GM18511 (cell line): ENCODE data around the gene LSM14B.

Experiments
- ATAC-seq: cut with Tn5 transposase; IDR thresholded peaks from one replicate; pipeline ENCODE4 v1.9.1; 2021; ENCODE audit warnings: mild to moderate bottlenecking, moderate library complexity; ENCODE audit not compliant: unreplicated experiment

The LSM14B gene

GRCh38 chr20:62131560-62132320 lies 9.5 kb downstream of the LSM14B start:
- ATAC-seq: no peak

DNA sequence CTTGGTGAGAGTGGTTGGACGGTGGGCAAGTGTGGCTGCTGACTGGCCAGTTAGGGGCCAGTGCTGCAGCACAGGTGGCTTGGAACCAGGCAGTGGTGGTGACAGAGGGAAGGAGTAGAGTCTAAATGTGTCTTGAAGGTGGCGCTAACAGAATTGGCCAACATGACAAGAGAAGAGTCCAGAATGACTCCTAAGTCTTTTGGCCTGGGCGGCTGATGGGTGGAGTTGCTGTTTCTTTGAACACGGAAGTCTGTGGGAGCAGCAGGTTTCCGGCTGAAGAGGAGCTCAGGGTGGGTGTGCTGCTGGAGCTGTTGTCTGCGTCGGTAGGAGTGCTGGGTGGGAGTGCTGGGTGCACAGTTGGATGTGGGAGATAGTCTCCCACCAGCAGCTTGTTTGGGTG lies 10.1 kb downstream of the LSM14B start:
- no peak for ATAC-seq

GRCh38 chr20:62133051-62133845 lies 11.0 kb downstream of the LSM14B start:
- ATAC-seq: no peak

DNA sequence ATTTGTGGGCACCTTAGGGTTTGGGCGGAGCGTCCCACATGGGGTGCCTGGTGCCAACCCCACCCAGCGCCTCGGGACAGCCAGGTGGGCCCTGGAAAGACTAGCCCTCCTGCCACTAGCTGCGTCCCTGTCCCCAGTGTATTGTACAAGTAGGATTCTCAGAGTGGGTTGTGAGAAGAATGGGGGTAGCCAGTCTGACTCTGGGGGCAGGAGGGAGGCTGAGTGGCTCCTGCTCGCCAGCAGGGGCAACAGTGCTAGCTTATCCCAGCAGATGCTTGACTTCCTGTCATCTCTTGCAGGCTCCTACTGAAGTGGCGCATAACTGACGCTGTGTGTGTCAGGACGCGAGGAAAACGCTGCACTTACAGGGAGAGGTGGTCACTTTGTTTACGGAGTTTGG lies 11.6 kb downstream of the LSM14B start:
- ATAC-seq: no peak

DNA sequence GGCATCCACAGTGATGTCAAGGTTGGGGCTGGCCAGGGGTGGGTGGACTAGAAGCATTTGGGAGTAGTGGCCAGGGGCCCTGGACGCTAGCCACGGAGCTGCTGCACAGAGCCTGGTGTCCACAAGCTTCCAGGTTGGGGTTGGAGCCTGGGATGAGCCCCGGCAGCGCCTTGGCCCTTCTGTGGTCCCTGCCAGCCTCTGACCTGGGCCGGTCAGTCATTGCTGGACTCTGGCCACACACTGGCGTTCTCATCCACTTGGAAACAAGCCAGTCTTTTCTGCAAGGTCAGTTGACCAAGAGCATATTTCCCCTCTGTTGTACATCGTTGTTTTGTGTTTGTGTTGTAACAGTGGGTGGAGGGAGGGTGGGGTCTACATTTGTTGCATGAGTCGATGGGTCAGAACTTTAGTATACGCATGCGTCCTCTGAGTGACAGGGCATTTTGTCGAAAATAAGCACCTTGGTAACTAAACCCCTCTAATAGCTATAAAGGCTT lies 12.5 kb downstream of the LSM14B start:
- ATAC-seq: no peak

GRCh38 chr20:62135573-62136266 lies 13.4 kb downstream of the LSM14B start:
- no peak for ATAC-seq

DNA sequence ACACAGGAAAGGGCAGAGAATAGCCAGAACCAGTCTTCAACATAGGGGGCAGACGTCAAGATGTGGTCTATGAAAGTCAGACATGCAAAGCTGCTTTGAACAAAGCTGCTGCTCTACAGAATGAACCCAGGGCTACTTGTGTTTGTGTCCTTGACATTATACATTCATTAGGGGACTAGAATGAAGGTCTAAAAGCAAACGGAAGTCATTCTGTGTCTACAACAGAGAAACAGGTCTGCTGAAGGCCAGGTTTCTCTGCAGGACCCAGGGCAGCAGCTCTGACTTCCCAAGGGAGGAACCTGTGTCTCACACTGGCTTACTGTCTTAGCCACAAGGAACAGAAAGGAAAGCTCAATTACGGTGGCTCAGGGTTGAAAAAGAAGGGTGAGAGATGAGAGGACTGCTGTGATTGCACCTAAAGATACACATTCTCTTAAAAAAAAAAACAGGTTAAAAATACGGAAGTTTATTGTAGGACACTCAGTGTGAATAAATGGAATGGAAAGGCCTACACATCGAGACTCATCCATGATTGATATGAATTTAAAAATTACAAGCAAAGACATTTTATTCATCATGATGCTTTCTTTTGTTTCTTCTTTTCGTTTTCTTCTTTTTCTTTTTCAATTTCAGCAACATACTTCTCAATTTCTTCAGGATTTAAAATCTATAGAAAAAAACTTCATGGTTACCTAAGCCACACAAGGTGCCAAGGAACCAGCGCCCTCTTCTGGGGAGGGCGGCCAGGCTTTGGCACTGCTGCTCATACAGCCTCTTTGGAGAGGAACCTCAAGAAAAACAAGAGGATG lies 14.2 kb downstream of the LSM14B start:
- ATAC-seq: no peak

DNA sequence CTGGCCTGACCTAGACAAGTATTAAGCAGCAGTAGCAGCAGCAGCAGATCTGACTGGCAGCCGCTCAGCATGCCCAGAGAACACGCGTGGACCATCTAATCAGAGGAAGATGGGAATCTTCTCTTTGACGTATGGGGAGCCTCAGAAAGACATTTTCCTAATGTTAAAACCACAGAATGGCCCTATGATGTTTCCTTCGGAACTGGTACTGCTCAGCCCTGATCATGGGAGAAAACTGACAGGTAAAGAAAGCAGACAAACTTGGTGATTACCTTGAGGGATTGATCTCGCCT lies 14.8 kb downstream of the LSM14B start:
- no peak for ATAC-seq

DNA sequence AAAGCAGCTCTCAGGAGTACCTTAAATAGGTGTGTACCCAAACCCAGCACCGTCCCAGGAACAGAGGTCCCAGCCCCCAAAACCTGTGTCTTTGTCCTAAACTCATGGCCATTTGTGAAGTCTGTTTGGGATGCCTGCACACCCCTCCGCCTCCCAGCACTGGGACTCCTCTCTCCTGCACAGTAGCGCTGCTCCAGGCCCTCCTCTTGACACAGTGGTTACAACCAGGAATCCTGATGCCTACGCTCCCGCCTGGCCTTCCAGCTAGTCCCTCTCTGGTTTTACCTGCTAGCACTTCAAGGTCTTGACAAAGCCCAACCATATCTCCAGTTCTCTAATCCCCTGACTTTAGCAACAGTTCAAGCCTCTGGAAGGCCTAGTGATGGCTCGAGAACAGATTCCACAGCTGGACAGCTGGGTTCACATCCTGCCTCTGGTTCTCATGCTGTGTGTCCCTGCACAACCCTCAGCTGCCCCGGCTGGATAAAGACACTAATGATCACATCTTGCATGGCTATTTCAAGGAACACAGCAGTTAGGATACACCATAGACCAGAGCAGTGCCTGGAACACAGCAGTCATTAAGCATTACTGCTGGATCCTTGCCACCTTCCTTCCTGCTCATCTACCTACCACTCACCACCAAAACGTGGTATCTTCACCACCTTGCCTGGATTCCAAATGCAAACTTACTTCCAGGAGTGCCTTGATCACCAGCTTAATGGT lies 15.4 kb downstream of the LSM14B start:
- no peak for ATAC-seq

DNA sequence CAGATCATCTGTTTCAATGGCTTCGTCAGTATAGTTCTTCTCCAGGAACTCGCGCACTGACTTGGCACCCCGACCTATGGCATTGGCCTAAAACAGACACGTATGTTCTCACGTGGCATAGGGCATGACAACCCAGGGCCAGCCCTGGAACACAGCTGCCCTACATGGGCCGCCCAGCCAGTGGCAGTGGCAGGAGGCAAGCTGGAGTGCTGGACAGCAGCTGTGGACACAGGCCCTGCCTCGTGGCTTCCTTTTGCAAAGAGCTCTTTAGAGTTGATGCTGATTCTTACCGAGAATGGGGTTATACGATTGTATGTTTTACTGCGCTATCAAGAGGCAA lies 15.9 kb downstream of the LSM14B start:
- ATAC-seq: no peak

DNA sequence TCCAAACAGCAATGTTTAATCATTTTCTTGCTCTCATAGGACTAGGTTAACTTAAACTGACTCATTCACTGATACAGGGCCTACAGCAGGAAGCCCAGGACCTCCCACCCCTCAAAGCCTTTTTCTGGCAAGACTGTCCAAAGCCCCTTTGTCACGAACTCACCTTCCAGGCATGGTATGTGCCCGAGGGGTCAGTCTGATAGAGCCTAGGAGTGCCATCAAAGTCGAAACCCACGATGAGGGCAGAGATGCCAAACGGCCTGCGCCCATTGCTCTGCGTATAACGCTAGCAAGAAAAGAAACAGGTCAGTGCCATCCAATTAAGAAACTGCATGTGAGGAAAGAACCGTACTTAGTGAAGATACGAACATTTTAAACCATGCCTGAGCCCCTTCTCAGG lies 16.6 kb downstream of the LSM14B start:
- ATAC-seq: no peak

GRCh38 chr20:62139636-62140035 lies 17.4 kb downstream of the LSM14B start:
- ATAC-seq: no peak

- ATAC-seq: no peak
Observed at GRCh38 chr20:62141043-62141396, 18.7 kb downstream of the LSM14B start.

GRCh38 chr20:62141397-62142251 lies 19.3 kb downstream of the LSM14B start:
- ATAC-seq: no peak

GRCh38 chr20:62142252-62143080 lies 20.2 kb downstream of the LSM14B start:
- peak; percentile 25 for ATAC-seq

DNA sequence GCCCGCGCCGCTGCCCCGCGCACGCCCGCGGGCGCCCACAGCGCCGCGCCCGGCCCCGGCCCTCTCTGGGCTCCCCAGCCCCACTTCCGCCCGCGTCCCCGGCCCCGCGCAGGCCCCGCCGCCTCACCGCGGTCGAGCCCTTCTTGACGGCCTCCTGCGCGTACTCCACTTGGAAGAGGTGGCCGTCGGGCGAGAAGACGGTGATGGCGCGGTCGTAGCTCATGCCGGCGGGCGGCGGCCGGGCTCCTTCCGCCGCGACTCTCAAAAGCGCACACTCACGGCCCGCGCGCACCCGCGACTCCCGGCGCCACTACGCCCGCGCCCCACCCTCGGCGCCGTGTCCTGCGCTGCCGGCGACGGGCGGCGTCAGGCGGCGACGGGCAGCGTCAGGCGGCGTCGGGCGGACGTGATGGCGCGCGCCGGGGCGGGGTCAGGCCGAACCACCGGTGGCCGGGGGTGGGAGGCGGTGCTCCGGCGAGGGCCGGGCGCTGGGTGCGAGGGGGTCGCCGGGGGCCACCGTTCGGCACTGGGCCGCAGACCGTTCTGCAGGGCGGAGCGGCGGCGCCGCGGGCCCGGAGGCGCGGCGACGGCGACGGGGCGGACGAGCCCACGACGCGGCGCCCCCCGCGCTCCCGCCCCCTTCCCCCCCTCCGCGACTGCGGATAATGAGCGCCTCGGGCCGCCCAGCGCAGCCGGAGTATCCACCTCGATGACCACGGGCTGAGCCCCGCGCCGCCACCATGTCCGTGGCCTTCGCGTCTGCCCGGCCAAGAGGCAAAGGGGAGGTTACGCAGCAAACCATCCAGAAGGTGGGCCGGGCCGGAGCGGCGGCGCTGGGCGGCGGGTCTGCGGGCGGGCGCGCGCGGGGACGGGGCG lies 21.0 kb downstream of the LSM14B start, which contains the start of the genes PSMA7 and SS18L1:
TSS of gene PSMA7 (minus strand) at position 314 of the 876 bp plus-strand sequence. CDS start at position 223, 91 bp downstream.
TSS of gene SS18L1 (plus strand) at position 689 of the 876 bp plus-strand sequence. CDS start at position 741, 52 bp downstream.
- ATAC-seq: peak; percentile 83
